T-helper 2 cell (primary cell): ENCODE results near the gene AOC2.

Experiments used
- DNase-seq, 5 experiments: peaks; one replicate each; pipeline versions ENCODE4 v3.0.0 to v3.0.0-alpha.2; 2012 to 2022
- total RNA-seq, 2 donors: gene quantifications; one replicate each; lab custom pipeline; 2026; lab: John Stamatoyannopoulos, UW

AOC2 gene, protein sequence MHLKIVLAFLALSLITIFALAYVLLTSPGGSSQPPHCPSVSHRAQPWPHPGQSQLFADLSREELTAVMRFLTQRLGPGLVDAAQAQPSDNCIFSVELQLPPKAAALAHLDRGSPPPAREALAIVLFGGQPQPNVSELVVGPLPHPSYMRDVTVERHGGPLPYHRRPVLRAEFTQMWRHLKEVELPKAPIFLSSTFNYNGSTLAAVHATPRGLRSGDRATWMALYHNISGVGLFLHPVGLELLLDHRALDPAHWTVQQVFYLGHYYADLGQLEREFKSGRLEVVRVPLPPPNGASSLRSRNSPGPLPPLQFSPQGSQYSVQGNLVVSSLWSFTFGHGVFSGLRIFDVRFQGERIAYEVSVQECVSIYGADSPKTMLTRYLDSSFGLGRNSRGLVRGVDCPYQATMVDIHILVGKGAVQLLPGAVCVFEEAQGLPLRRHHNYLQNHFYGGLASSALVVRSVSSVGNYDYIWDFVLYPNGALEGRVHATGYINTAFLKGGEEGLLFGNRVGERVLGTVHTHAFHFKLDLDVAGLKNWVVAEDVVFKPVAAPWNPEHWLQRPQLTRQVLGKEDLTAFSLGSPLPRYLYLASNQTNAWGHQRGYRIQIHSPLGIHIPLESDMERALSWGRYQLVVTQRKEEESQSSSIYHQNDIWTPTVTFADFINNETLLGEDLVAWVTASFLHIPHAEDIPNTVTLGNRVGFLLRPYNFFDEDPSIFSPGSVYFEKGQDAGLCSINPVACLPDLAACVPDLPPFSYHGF
- 2.0 to 3.4 reads per million in 2 donors for total RNA-seq

DNA sequence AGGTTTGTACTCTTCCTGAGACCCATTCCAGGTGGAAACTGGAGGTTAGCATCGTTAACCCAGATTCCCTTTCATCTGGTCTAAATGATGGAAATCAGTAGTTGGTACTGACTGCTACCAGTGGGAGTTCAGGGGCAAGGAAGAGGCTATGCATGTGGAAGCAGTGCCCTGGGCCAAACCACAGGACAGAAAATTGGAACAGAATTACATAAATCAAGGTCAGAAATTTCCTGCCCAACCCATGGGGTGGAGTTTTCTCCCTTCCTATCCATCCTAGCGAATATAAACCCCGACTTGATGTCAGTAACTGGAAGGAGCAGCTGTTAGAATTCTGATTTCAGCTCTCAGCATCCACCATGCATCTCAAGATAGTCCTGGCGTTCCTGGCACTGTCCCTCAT lies at the start of gene AOC2:
Gene AOC2 (plus strand): TSS at position 310 of the 400 bp plus-strand sequence. CDS start 47 bp downstream, at position 357.
- DNase-seq = no peak

DNA sequence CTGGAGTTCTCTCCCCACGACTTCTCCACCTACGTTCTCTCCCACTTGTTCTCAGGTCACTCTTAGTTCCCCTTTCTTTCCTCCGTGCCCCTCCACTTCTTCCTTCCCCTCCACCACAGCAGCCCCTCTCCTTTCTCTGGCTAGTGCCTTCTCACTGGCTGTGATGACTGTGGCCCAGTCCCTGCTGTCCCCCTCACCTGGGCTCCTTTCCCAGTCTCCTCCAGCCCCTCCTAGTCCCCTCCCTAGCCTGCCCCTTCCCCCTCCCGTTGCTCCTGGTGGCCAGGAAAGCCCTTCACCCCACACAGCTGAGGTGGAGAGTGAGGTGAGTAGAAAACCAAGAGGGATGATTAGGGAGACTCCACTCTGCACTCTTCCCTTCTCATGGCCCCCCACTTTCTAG lies 49.3 kb upstream of the AOC2 start:
- no peak for DNase-seq

DNA sequence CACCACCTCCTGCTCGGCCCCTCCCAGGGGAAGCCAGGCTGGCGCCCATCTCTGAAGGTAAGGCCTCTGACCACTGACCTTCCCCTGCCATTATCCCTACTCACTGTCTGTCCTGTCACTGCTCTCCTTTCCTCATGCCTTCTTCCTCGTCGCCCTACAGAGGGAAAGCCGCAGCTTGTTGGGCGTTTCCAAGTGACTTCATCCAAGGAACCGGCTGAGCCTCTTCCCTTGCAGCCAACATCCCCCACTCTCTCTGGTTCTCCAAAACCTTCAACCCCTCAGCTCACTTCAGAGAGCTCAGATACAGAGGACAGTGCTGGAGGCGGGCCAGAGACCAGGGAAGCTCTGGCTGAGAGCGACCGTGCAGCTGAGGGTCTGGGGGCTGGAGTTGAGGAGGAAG lies 48.9 kb upstream of the AOC2 start:
- no peak for DNase-seq

DNA sequence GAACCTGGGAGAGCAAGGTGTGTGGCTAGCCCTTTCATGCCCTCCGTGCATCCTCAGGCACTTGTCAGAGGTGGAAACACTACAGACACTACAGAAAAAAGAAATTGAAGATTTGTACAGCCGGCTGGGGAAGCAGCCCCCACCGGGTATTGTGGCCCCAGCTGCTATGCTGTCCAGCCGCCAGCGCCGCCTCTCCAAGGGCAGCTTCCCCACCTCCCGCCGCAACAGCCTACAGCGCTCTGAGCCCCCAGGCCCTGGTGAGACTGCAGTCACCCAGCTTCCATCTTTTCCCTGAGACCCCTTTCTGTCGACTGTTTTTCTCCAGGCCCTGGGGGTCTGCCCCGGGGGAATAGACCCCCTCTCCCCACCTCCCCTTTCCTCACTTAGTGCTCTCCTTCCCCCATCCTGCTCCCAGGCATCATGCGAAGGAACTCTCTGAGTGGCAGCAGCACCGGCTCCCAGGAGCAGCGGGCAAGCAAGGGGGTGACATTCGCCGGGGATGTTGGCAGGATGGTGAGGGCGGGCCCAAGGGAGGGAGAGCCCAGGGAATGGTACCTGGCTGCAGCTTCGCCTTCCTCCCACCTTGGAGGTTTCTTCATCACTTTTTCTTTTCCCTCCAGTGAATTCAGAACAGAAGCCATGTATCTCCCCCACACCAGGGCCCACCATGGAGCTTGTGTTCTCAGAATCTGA lies 48.2 kb upstream of the AOC2 start:
- no peak for DNase-seq

DNA sequence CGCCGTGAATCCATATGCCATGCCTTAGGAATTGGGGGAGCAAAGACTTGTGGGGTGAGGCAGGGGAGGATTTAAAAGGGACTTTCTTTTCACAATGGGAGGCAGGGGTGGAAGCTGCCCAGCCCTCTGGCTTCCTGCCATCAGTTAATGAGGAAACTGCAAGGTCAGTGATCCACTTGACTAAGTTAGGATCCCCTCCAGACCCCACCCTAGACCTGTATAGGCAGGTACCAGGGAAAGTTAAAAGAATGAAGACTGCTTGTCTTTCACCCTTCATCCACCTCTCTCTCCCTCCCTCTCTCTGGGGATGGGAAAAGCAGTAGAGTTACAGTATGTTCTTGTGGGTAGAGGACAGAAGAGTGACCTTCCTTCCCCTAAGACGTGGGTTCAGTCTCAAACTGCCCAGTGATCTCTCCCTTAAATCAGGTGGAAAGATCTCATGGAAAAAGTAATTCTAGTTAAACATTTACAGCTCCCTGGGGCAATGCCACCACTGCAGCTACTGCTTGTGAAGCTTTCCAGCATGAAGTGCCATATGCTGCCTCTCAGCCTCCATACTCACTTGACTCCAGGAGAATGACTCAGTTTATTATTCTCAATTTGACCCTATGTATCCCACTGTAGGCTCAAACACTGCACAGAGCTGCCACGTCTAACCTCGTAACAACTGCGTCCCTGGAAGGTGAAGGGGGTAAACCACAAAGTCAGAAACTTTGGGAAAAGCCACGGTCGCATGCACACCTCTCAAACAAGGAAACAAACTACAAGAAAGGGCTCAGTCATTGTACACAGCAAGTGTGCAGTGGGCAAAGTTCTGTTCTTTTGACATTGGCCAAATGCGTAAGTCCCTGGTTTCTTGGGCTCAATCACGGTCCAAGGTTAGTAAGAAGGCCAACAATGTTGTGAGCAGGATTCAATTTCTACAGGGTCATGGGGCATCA lies 47.0 kb upstream of the AOC2 start:
- no peak for DNase-seq

DNA sequence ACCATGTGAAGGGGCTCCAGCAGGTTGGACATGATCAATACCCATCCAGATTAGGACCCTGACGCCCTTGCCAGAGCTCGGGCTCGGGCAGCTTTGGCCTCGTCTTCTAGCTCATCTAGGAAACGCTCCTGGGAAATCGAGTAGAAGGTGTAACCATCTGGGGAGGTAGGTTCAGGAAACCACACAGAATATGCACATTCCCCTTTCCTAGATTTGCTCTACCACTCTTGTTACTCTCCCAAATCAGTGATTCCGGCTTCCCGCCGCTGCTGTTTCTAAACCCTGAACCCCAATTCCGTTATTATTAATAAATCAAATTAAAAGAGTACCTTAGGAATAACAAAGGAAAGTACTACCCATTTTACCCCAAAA lies 46.4 kb upstream of the AOC2 start:
- DNase-seq = no peak

DNA sequence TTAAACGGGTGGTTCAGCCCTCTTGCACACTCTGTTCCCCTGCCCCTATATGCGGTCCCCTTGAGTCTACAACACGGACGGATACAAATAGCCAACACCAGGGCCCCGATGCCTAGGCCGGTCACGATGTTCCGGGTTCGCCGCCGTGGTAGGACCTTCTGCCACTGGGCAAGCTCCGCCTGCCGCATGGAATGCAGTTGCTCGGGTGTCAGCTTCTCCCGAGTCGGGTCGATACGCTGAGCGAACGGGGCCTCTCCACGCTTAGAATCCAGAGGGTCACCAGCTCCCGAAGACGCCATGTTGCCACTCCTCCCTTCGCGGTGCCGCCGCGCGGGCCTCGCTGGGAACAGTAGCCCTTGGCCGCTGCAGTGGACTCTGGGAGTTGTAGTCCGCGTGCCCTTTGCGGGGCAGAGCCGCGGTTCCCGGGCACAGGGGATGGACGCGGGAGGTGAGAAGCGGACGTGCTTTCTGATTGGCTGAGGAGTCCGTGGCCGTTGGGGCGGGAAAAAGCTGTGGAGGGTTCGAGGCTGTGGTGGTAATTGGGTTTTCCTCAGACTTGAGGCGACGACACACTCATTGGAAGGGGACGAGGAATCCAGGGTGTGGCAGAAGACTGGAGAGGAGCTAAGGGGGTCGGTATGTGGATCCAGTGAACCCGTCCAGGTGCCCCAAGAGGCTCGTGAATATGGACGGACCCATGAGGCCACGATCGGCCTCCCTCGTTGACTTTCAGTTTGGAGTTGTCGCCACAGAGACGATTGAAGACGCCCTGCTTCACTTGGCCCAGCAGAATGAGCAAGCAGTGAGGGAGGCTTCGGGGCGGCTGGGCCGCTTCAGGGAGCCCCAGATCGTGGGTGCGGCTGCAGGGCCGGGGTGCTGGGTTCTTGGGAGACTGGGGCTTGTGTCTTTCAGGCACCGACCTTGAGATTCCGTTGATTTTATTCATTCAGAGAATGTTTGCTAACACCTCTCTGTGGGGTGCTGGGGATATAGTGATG lies 45.7 kb upstream of the AOC2 start, which contains the start of the genes CNTD1 and COA3:
Gene CNTD1 (plus strand): TSS at position 479 of the 998 bp plus-strand sequence. CDS start 207 bp downstream, at position 686.
Gene COA3 (minus strand): TSS at position 322 of the 998 bp plus-strand sequence. CDS start 23 bp downstream, at position 299.
- peak; percentile 44 to 84 (median 65) for DNase-seq

DNA sequence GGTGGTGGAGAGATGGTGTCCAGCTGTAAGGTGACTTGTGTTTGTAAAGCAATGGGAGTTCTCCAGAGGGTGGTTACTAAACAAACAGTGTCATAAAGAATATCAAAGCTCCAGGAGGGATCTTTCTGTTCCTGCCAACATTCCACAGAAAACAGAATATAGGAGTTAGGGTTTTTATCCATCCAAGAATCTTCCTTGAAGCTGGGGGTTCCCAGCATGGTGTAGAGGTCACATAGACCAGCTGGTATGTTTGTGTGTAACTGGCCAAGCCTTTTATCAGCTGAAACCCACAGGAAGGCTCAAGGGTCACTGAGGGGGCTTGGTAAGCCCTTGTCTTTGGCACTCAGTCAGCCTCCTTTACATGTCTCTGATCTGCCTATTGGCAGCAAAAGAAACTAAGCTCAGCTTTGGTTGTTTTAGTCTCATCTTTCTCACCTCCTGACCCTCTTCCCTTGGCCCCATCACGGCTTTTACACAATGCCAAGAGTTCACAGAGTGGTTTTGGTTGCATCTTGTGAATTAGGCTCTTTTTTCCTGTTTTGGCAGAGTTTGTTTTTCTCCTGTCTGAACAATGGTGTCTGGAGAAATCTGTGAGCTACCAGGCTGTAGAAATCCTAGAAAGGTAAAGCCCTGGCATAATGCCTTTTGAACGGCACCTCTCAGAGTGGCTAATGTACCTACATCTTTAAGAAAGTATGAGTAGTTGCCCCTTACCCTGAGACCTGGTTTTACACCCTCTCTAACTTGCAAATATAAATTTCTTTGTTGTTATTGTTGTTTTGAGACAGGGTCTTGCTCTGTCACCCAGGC lies 41.1 kb upstream of the AOC2 start:
- DNase-seq = no peak

DNA sequence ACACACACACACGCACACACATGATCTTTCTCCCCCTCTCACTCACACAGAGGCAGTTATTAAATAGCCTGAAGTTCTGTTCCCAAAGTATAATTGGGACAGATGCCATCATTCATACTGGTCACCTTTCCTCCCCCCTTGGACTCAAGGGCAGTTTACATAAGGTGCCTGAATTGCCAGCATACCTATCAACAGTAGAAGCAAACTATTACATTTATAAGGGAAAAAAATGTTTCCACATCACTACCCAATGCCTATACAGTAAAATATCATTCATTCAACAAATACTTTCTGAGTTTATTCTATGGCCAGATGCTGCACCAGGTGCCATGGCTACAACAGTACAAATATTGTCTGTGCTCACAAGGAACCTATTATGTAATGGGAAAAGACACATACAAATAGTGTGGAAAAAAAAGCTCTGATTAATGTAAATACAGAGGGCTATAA lies 39.4 kb upstream of the AOC2 start:
- no peak for DNase-seq

DNA sequence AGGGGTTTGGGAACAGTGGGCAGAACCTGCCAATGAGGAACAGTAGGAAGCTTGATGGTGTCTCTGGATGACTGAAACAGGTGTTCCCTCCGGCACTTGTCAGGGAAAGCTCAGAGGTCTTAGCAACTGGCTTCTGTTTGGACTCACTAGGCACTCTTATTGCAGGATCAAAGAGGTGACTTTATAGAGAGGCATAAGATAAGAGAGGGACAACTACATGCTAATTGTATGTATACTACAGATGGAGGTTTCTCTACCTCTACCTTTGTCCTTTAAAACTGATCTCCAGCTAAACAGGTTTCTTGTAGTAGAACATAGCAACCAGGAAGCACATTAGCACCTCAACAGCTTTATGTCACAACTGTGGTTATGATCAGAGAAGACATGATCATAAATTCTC lies 38.1 kb upstream of the AOC2 start:
- DNase-seq = no peak

DNA sequence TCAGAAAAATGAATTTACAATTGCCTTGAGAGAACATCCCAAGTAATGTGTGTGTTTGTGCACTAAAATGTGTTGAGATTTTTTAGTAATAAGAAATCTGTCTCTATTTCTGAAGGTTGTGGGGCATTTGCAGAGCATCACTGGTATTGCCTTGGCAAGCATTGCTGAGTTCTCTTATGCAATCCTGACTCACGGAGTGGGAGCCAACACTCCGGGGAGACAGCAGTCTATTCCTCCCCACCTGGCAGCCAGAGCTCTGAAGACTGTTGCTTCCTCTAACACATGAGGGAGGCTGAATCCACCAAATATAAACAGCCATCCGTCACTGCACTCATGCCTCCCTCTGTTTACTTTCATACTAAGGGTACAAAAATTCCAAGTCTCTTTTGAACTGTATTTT lies 35.1 kb upstream of the AOC2 start:
- no peak for DNase-seq

DNA sequence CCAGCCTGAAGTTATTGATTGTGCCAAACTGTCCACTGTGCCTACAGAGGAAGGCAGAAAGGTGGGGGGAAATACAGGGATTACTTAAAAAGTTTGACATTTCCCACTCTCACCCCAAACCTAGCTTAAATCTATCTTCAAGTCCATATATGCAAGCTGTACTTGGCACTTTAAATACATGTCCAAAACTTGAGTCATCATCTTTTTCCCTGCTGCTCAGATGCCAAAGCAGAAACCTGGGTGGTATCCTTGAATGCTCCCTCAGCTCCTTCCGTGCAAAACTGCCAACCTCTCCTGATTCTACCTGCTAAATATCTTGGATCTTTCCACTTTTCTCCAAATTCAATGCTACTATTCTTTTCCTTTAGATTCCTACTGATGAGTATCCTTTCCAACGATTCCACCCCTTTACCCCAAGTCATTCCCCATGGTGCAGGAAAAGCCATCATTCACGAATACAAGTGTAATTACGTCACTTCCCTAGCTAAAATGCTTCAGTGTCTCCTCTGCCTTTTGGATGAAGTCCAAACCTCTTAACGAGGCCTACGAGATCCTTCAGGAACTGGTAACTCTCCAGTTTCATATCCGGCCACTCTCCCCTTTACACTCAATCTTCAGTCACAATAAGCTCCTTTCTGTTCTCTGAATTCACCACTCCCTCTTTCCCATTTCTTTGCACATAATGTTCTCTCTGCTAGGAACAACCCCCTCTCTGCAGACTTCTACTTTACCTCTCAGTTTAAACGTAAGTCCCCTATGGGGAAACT lies 29.6 kb upstream of the AOC2 start:
- no peak for DNase-seq

DNA sequence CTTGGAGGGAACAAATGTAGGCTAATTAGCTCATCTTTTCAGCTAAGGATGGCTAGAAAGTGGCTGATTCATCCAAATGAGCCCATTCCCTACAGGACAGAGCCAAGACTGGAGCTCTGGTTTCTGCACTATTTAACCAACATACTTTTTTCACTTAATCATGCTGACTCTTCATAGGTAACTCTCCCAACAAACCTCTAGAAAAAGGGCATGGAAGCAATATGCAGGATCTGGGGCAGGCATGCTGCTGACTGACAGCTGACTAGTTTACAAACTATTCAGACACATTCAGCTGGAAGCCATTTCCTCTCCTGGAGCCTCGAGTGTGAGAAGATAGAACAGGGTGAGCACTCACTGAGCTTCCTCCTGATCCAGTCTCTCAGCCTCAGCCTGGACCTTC lies 26.5 kb upstream of the AOC2 start:
- no peak for DNase-seq

DNA sequence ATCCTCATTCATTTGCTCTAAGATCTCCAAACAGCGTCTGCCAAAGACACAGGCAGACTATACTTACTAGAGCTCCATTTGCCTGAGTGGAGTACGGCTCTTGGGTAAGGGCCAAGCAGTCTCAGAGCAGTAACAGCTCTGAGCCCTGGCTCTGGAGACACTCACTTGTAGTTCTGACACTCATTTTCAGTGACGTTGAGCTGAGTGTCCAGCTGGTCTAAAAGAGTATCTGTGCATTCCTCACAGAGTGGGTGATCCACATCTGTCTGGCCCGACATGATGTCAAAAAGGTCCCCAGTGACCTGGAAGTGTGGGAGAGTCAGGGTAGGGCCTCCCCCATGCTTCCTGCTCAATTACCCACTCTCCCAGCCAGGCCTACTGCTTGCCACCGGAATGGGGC lies 26.0 kb upstream of the AOC2 start:
- DNase-seq = no peak

DNA sequence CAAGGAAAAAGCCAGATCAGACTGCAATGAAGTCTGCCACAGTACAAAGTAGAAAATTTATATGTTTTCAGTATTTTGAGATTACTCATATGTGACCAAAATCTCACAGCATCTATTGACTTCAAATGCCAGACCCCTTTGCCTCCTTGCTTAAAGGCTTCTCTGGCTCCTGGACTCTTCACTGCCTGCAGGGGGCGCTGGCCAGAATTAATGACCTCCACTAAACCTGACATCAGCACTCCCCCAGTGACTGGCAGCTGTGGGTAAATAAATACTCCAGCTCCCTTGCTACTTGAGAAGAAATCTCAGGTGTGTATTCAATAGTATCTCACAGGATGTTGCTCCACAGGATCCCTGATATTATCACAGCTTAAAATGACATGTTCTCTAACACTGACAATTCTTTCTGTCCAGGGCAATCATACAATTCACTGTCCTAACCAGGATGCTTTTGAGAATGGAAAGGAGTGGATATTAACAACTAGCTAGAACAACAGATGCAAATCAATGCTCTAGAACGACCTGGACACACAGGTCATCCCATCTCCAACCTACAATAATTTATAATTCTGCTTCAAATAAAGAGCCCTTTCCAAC lies 24.3 kb upstream of the AOC2 start:
- DNase-seq = peak in 4 of 5 experiments; percentile 24 to 81 (median 50)

DNA sequence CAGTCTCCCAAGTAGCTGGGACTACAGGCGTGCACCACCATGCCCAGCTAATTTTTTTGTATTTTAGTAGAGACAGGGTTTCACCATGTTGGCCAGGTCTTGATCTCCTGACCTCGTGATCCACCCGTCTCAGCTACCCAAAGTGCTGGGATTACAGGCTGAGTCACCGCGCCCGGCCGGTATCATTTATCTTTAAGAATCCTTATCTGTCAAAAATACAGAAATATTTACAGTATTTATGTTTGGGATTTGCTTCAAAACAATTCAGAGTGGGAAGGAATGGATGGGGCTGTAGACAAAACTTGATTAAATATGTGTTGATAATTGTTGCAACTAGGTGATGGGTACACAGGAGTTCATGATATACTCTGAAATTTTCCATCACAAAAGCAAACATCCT lies 23.2 kb upstream of the AOC2 start:
- no peak for DNase-seq

DNA sequence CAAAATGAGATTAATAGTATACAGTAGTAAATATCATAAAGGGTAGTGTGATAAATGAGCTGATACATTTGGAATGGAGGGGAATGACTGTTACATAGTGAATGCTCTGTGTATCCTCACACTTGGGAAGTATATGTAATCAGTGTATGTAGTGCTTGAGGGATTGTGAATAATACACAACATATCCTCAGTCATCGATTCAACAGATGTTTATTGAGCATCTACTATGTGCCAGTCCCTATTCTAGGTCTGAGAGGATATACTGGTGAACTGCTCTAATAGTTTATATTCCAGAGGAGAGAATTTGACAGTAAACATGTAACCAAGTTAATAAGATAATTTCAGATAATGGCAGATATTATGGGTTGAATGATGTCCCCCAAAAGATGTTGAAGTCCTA lies 16.9 kb upstream of the AOC2 start:
- DNase-seq = no peak

DNA sequence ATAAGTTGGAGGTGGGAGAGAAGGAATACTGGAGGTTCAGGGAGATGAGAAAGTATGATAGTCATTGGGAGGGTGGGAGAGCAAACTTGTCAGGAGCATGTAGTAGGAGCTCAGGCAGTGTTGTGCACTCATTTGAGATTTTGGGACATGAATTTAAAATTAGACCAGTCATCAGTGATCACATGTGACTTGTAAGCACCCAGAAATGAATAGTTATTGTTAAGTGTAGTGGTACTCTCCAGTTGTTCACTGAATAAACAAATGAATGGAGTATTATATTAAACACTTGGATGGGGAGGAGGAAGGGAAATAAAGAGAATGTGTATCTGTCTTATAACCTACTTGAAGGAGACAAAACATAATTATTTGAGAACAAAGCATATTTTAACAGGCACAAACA lies 13.4 kb upstream of the AOC2 start:
- no peak for DNase-seq
